NCI-H1417 treated with DMSO at 0.1 percent for 48 hours (cell line): ENCODE data around the gene MATCAP1.

ENCODE experiments used
- DNase-seq: peaks from one replicate; lab custom pipeline; 2025; lab: John Stamatoyannopoulos, UW

Gene MATCAP1

DNA sequence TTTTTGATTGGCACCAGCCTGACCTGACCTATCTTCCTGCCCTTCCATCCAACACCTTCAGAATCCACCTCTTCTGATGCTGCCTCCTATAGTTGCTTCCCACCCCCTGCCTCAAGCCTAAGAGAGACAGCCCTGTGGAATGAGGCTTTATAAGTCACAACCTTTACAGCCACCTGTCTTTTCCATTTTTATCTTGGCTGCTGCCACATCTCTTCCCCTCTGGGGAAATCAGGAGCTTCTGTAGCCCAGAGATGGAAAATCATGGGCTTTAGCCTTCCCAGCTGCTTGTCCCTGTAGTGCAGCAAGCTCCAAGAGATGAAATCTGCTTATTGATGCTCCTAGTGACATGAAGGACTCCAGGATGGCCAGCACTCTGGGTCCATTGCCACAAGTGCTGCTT is 55.3 kb downstream of the MATCAP1 start:
- DNase-seq: no peak
